ENCODE data around the gene AP1G2.
A peak's percentile ranks its signal among the peaks of the same experiment; 100 is the strongest.

The AP1G2 gene

DNA sequence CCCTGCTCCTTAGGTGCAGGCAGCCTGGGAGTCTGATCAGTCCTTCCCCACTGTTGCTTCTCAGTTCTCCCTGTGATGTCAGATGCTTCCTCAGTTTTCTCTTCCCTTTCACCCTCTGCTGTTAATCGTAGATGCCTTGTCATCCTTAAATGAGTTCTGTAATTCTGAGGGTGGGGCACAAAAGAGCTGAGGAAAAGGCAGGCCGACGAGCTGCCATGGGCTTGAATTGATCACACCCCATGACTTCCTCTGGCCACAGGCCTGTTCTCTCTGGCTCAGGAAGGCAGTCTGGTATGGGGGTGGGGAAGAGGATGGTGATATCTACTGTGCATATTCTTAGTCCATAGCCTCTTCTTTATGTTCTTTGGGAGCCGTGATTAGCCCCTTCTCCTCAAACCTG is 5.2 kb upstream of the AP1G2 start:
- H3K9me3 ChIP-seq (ENCODE audit: severe bottlenecking) = no peaks in the 10 kb centered on the region
- no peak overlapping the region for H3K27ac ChIP-seq (ENCODE audit: poor library complexity, severe bottlenecking)
- DNase-seq (ENCODE audit: low spot score) (no peak), ATAC-seq (ENCODE audit: low read depth) (no peak)
- H3K27me3 ChIP-seq (ENCODE audit: insufficient read depth, poor library complexity, severe bottlenecking) = peaks cover 33% of the 10 kb centered on the region
- no peaks in the 10 kb centered on the region for H3K36me3 ChIP-seq (ENCODE audit: low read depth)
- H3K4me1 ChIP-seq (ENCODE audit: insufficient read depth, poor library complexity, severe bottlenecking) = peaks cover 4% of the 10 kb centered on the region
- H3K4me3 ChIP-seq (ENCODE audit: severe bottlenecking) = no peak overlapping the region
- no peak for TF ChIP-seq CTCF (IDR thresholded peaks at IDR 0.05; ENCODE audit: poor library complexity, severe bottlenecking)

DNA sequence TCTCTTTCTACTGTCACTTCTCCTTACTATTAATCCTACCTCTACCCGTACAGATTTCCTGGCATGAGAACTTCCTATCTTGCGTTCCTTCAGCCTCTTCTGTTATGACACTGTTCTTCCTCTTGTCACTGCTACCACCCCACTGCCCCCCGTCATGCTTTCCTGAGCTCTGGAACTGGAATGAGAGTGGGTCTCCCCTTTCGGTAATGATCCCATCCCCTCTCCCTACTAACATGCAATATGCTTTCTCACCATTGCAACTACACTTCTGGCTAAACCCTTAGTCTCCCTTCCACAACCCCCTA is 4.9 kb upstream of the AP1G2 start:
- Histone ChIP-seq H3K27ac (ENCODE audit: poor library complexity, severe bottlenecking) (no peak overlapping the region), H3K9me3 (ENCODE audit: severe bottlenecking) (no peaks in the 10 kb centered on the region), H3K4me1 (ENCODE audit: insufficient read depth, poor library complexity, severe bottlenecking) (peaks cover 4% of the 10 kb centered on the region), H3K4me3 (ENCODE audit: severe bottlenecking) (no peak overlapping the region), H3K36me3 (ENCODE audit: low read depth) (no peaks in the 10 kb centered on the region), H3K27me3 (ENCODE audit: insufficient read depth, poor library complexity, severe bottlenecking) (peaks cover 29% of the 10 kb centered on the region)
- no peak for ATAC-seq (ENCODE audit: low read depth)
- DNase-seq (ENCODE audit: low spot score) = no peak
- TF ChIP-seq CTCF (IDR thresholded peaks at IDR 0.05; ENCODE audit: poor library complexity, severe bottlenecking) = no peak

- peaks cover 23% of the 10 kb centered on the region for H3K27me3 ChIP-seq (ENCODE audit: insufficient read depth, poor library complexity, severe bottlenecking)
- no peaks in the 10 kb centered on the region for H3K9me3 ChIP-seq (ENCODE audit: severe bottlenecking)
- no peak for ATAC-seq (ENCODE audit: low read depth)
- H3K36me3 ChIP-seq (ENCODE audit: low read depth) = no peaks in the 10 kb centered on the region
- TF ChIP-seq CTCF (IDR thresholded peaks at IDR 0.05; ENCODE audit: poor library complexity, severe bottlenecking) = no peak
- DNase-seq (ENCODE audit: low spot score) = peak; percentile 57
- H3K4me1 ChIP-seq (ENCODE audit: insufficient read depth, poor library complexity, severe bottlenecking) = peaks cover 4% of the 10 kb centered on the region
- H3K27ac ChIP-seq (ENCODE audit: poor library complexity, severe bottlenecking) = no peak overlapping the region
- H3K4me3 ChIP-seq (ENCODE audit: severe bottlenecking) = no peak overlapping the region
Measured at GRCh38 chr14:23571701-23572523, 4.3 kb upstream of the AP1G2 start.

DNA sequence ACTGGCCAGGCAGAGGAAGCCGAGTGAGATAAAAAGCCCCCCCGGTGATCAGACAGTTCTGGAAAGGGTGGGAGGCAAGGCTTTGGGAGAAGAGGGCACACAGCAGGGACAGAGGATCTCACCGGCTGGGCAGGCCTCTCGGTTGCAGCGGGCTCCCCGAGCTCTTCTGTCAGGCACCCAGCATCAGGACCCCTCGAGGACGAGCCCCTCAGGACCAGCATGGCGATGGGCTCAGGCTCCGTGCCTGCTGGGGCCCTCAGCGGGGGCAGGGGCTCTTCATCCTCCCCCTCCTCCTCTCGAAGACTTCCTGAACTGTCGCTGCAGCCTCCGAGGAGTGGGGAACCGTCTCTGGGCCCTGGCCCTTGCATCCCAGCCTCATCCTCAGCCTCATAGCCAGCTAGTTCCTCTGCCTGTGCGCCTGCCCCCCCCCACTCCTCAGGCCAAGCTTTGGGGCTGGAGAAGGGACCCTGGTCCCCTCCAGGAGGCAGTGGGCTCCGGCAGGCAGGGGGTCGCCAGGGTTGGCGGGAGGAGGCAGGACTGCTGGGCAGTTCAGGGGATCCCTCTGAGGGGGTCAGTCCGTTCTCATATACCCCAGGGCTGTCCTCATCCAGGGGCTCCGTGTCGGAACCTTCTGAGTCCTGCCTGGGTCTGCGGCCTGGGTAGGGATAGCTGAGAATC is 3.4 kb upstream of the AP1G2 start:
- peaks cover 4% of the 10 kb centered on the region for H3K4me1 ChIP-seq (ENCODE audit: insufficient read depth, poor library complexity, severe bottlenecking)
- no peaks in the 10 kb centered on the region for H3K9me3 ChIP-seq (ENCODE audit: severe bottlenecking)
- ATAC-seq (ENCODE audit: low read depth) = no peak
- no peak for TF ChIP-seq CTCF (IDR thresholded peaks at IDR 0.05; ENCODE audit: poor library complexity, severe bottlenecking)
- no peak overlapping the region for H3K4me3 ChIP-seq (ENCODE audit: severe bottlenecking)
- H3K36me3 ChIP-seq (ENCODE audit: low read depth) = peaks cover 3% of the 10 kb centered on the region
- H3K27ac ChIP-seq (ENCODE audit: poor library complexity, severe bottlenecking) = no peak overlapping the region
- peak; percentile 65 for DNase-seq (ENCODE audit: low spot score)
- peaks cover 14% of the 10 kb centered on the region for H3K27me3 ChIP-seq (ENCODE audit: insufficient read depth, poor library complexity, severe bottlenecking)
